CD14-positive monocyte (primary cell): ENCODE results near the gene DCLK2. TPM values are rescaled to one million over a fixed set of nuclear protein-coding genes. Genes with fewer than 3 reads are reported as not detected.

Experiments used
- DNase-seq, 3 donors: peaks; one replicate each; pipeline ENCODE4 v3.0.0-alpha.2; 2011 to 2022
- H2AFZ ChIP-seq: 2 replicates; pipeline ENCODE4 v1.6.0; 2012; ENCODE audit warnings: mild to moderate bottlenecking, low read depth, low read length, inconsistent platforms; ENCODE audit not compliant: insufficient read depth, poor library complexity, severe bottlenecking
- H3K27ac ChIP-seq, 2 donors: 1 replicate in 1 of 2; 2 replicates in 1 of 2; pipeline ENCODE4 v1.5.1; 2012 to 2013; ENCODE audit warnings: low read length in 2 of 2, control low read depth in 1 of 2, inconsistent platforms in 1 of 2, low read depth in 1 of 2, mild to moderate bottlenecking in 1 of 2
- H3K27me3 ChIP-seq, 2 donors: one replicate each; pipeline versions ENCODE4 v1.6.0 to v1.6.1; 2011 to 2013; ENCODE audit warnings: low read length in 2 of 2; ENCODE audit not compliant: control insufficient read depth in 2 of 2, insufficient read depth in 2 of 2
- H3K36me3 ChIP-seq, 2 donors: replicated peaks in 1 of 2; 1 replicate in 1 of 2; 2 replicates in 1 of 2; pipeline versions ENCODE4 v1.5.1 to v1.6.1; 2012 to 2013; ENCODE audit warnings: low read length in 2 of 2, control low read depth in 1 of 2, inconsistent platforms in 1 of 2, mild to moderate bottlenecking in 1 of 2; ENCODE audit not compliant: insufficient read depth in 2 of 2, control insufficient read depth in 1 of 2
- H3K4me1 ChIP-seq, 2 donors: 1 replicate in 1 of 2; 2 replicates in 1 of 2; pipeline versions ENCODE4 v1.5.1 to v1.6.1; 2012 to 2013; ENCODE audit warnings: low read length in 2 of 2, control low read depth in 1 of 2, inconsistent platforms in 1 of 2, mild to moderate bottlenecking in 1 of 2, moderate library complexity in 1 of 2; ENCODE audit not compliant: insufficient read depth in 2 of 2, control insufficient read depth in 1 of 2
- H3K4me2 ChIP-seq: replicated peaks from 2 replicates; pipeline ENCODE3; 2012; ENCODE audit warnings: low read length, moderate library complexity, mild to moderate bottlenecking; ENCODE audit not compliant: poor library complexity, severe bottlenecking; ENCODE audit errors: extremely low read depth
- H3K4me3 ChIP-seq, 3 experiments: fragments of 200-600 bp in 1 of 3; sonication (generic) in 1 of 3; replicated peaks in 1 of 3; 1 replicate in 2 of 3; 2 replicates in 1 of 3; pipeline ENCODE4 v1.5.1; 2011 to 2013; ENCODE audit warnings: low read length in 3 of 3, mild to moderate bottlenecking in 3 of 3, control low read depth in 2 of 3, low read depth in 2 of 3, inconsistent platforms in 1 of 3, moderate library complexity in 1 of 3
- H3K79me2 ChIP-seq: 2 replicates; pipeline ENCODE4 v1.6.0; 2012; ENCODE audit warnings: mild to moderate bottlenecking, control low read depth, inconsistent platforms, low read length, moderate library complexity; ENCODE audit not compliant: insufficient read depth
- H3K9ac ChIP-seq: 2 replicates; pipeline ENCODE4 v1.6.0; 2017; ENCODE audit warnings: low read length, mild to moderate bottlenecking; ENCODE audit not compliant: insufficient read depth, poor library complexity, severe bottlenecking
- H3K9me3 ChIP-seq, 2 donors: replicated peaks in 1 of 2; 1 replicate in 1 of 2; 2 replicates in 1 of 2; pipeline versions ENCODE4 v1.5.1 to v1.6.1; 2012 to 2013; ENCODE audit warnings: low read length in 2 of 2, control low read depth in 1 of 2; ENCODE audit not compliant: control insufficient read depth in 1 of 2, insufficient read depth in 1 of 2
- H4K20me1 ChIP-seq: 2 replicates; pipeline ENCODE4 v1.6.0; 2012; ENCODE audit warnings: mild to moderate bottlenecking, low read length, control low read depth, moderate library complexity; ENCODE audit not compliant: insufficient read depth
- H3K27ac Mint-ChIP-seq, 7 donors: one replicate each; pipeline ENCODE4 v1.8.0; 2020; ENCODE audit warnings: mild to moderate bottlenecking in 7 of 7, mixed read lengths in 7 of 7, moderate library complexity in 6 of 7, inconsistent platforms in 2 of 7
- H3K27me3 Mint-ChIP-seq, 3 donors: one replicate each; pipeline ENCODE4 v1.8.0; 2021 to 2022; ENCODE audit warnings: low read depth in 3 of 3, mild to moderate bottlenecking in 3 of 3, mixed read lengths in 3 of 3, moderate library complexity in 3 of 3, inconsistent platforms in 1 of 3
- H3K36me3 Mint-ChIP-seq, 2 donors: one replicate each; pipeline ENCODE4 v1.8.0; 2020; ENCODE audit warnings: mixed read lengths in 2 of 2, inconsistent platforms in 1 of 2, mild to moderate bottlenecking in 1 of 2
- H3K4me1 Mint-ChIP-seq: one replicate; pipeline ENCODE4 v1.8.0; 2020; ENCODE audit warnings: mild to moderate bottlenecking, mixed read lengths
- H3K4me3 Mint-ChIP-seq, 2 donors: one replicate each; pipeline ENCODE4 v1.8.0; 2020; ENCODE audit warnings: mild to moderate bottlenecking in 2 of 2, mixed read lengths in 2 of 2, moderate library complexity in 1 of 2
- H3K9me3 Mint-ChIP-seq, 7 donors: one replicate each; pipeline ENCODE4 v1.8.0; 2020 to 2022; ENCODE audit warnings: mixed read lengths in 7 of 7, mild to moderate bottlenecking in 6 of 7, moderate library complexity in 6 of 7, inconsistent platforms in 2 of 7
- CTCF ChIP-seq: fragments of 200-600 bp; IDR thresholded peaks from one replicate; pipeline ENCODE4 v1.8.0; 2022; ENCODE audit warnings: antibody characterized with exemption, mild to moderate bottlenecking
- WGBS: methylation state at CpG from one replicate; pipeline ENCODE4 v1.1.5; 2013; ENCODE audit warnings: missing lambda C conversion rate; ENCODE audit not compliant: insufficient coverage; 5-methylcytosine and 5-hydroxymethylcytosine counted together
- intact Hi-C, 2 donors: fragments of 100-400 bp; cut with micrococcal nuclease; formaldehyde crosslinking; loops; one replicate each; pipeline versions ENCODE4 v1.15.0 to v1.15.1; 2023
- polyA plus RNA-seq, 3 donors: library from polyadenylated mRNA; depleted of rRNA in 1 of 3; unstranded in 2 of 3; stranded (reverse) in 1 of 3; fragments of 300-500 nt in 2 of 3; fragments of >200 nt in 1 of 3; fragmentation: Illumina TruSeq in 2 of 3; gene quantifications; 1 replicate in 2 of 3; 2 replicates in 1 of 3; pipeline ENCODE4 v1.2.3, GENCODE V29; 2012 to 2021

Gene DCLK2
- polyA plus RNA-seq, 3 donors: 0.13 TPM; not detected in 2

- Histone ChIP-seq H4K20me1 (no peaks in the 10 kb centered on the region), H3K27ac (no peak overlapping the region), H3K27me3 (no peaks in the 10 kb centered on the region), H3K36me3 (no peaks in the 10 kb centered on the region), H3K9me3 (no peaks in the 10 kb centered on the region), H3K4me2 (no peak overlapping the region), H3K4me1 (no peaks in the 10 kb centered on the region), H2AFZ (no peak overlapping the region), H3K79me2 (no peaks in the 10 kb centered on the region), H3K9ac (no peak overlapping the region), H3K4me3 (no peak overlapping the region)
- no peak overlapping the region for H3K4me3 Mint-ChIP-seq
- H3K27ac Mint-ChIP-seq: no peak overlapping the region
- peaks cover 2% of the 10 kb centered on the region for H3K4me1 Mint-ChIP-seq
- H3K36me3 Mint-ChIP-seq: no peaks in the 10 kb centered on the region
- intact Hi-C loops: no loop called here
- no peak for TF ChIP-seq CTCF
- DNase-seq: no peak
- H3K9me3 Mint-ChIP-seq: peaks cover 0 to 10% (median 4%) of the 10 kb centered on the region in 7 donors
- WGBS: no CpG with 5 or more reads among the region's 1 CpG
- H3K27me3 Mint-ChIP-seq: peaks cover 0 to 2% (median 0%) of the 10 kb centered on the region in 3 donors
Observed at GRCh38 chr4:150145946-150146340, 67.7 kb downstream of the DCLK2 start.

- Histone ChIP-seq H4K20me1 (no peaks in the 10 kb centered on the region), H3K36me3 (no peaks in the 10 kb centered on the region), H3K79me2 (no peaks in the 10 kb centered on the region), H3K9ac (no peak overlapping the region), H3K4me3 (no peak overlapping the region), H3K27ac (no peak overlapping the region), H3K4me1 (no peaks in the 10 kb centered on the region), H3K9me3 (no peaks in the 10 kb centered on the region), H3K27me3 (no peaks in the 10 kb centered on the region), H3K4me2 (no peak overlapping the region), H2AFZ (no peak overlapping the region)
- Mint-ChIP-seq H3K27me3 (peaks cover 0 to 5% (median 0%) of the 10 kb centered on the region in 3 donors), H3K27ac (no peak overlapping the region), H3K36me3 (no peaks in the 10 kb centered on the region), H3K9me3 (peaks cover 0 to 4% (median 0%) of the 10 kb centered on the region in 7 donors), H3K4me1 (no peaks in the 10 kb centered on the region), H3K4me3 (no peak overlapping the region)
- intact Hi-C loops: no loop called here
- DNase-seq: no peak
- TF ChIP-seq CTCF: no peak
- no CpG with 5 or more reads among the region's 1 CpG for WGBS
Observed at GRCh38 chr4:150149381-150149780, 71.1 kb downstream of the DCLK2 start.
